Common myeloid progenitor, CD34-positive (primary cell): ENCODE results near the gene EFCAB6.

Source experiments
- CTCF ChIA-PET: fragments of 350-600 bp; sonication (Branson Sonifier 250); formaldehyde crosslinking; loops from one replicate; lab custom pipeline; 2021; ENCODE audit warnings: antibody characterized with exemption; lab: Charles Lee
- POLR2A ChIA-PET: fragments of 350-600 bp; sonication (Branson Sonifier 250); formaldehyde crosslinking; loops from one replicate; lab custom pipeline; 2021; ENCODE audit warnings: antibody characterized with exemption; lab: Charles Lee
- DNase-seq, 3 donors: peaks; one replicate each; pipeline versions ENCODE4 v3.0.0 to v3.0.0-alpha.2; 2013
- H3K27ac ChIP-seq, 2 experiments: 1 replicate in 1 of 2; 2 replicates in 1 of 2; pipeline ENCODE4 v1.7.0; 2013; ENCODE audit warnings: inconsistent platforms in 2 of 2, low read length in 2 of 2, mild to moderate bottlenecking in 2 of 2, low read depth in 1 of 2, moderate library complexity in 1 of 2; ENCODE audit not compliant: severe bottlenecking in 2 of 2, insufficient read depth in 1 of 2, poor library complexity in 1 of 2
- H3K27me3 ChIP-seq, 5 experiments: replicated peaks in 2 of 5; 1 replicate in 3 of 5; 2 replicates in 2 of 5; pipeline versions ENCODE4 v1.6.1 to v1.7.0; 2013; ENCODE audit warnings: low read length in 4 of 5, mild to moderate bottlenecking in 2 of 5, moderate library complexity in 2 of 5, inconsistent platforms in 1 of 5; ENCODE audit not compliant: insufficient read depth in 5 of 5, control insufficient read depth in 4 of 5
- H3K36me3 ChIP-seq, 4 experiments: 1 replicate in 2 of 4; 2 replicates in 2 of 4; pipeline versions ENCODE4 v1.6.1 to v1.7.0; 2013; ENCODE audit warnings: low read length in 3 of 4, control low read depth in 1 of 4, mild to moderate bottlenecking in 1 of 4; ENCODE audit not compliant: control insufficient read depth in 4 of 4, insufficient read depth in 4 of 4
- H3K4me1 ChIP-seq, 4 experiments: 1 replicate in 3 of 4; 2 replicates in 1 of 4; pipeline versions ENCODE4 v1.6.1 to v1.7.1; 2013; ENCODE audit warnings: low read length in 3 of 4, mild to moderate bottlenecking in 3 of 4, control low read depth in 1 of 4, inconsistent platforms in 1 of 4, moderate library complexity in 1 of 4; ENCODE audit not compliant: control insufficient read depth in 4 of 4, insufficient read depth in 4 of 4; ENCODE audit errors: control extremely low read depth in 1 of 4
- H3K4me3 ChIP-seq, 7 experiments: 1 replicate in 4 of 7; 2 replicates in 3 of 7; pipeline versions ENCODE4 v1.5.1 to v1.7.0; 2013; ENCODE audit warnings: mild to moderate bottlenecking in 7 of 7, low read length in 6 of 7, moderate library complexity in 6 of 7, inconsistent platforms in 2 of 7, low read depth in 2 of 7, control low read depth in 1 of 7; ENCODE audit not compliant: insufficient read depth in 4 of 7, control insufficient read depth in 1 of 7; ENCODE audit errors: extremely low read depth in 1 of 7
- H3K9me3 ChIP-seq, 5 experiments: 1 replicate in 4 of 5; 2 replicates in 1 of 5; pipeline versions ENCODE4 v1.6.1 to v1.7.1; 2013; ENCODE audit warnings: low read length in 4 of 5, mild to moderate bottlenecking in 2 of 5, inconsistent platforms in 1 of 5, low read depth in 1 of 5, moderate library complexity in 1 of 5; ENCODE audit not compliant: control insufficient read depth in 4 of 5, insufficient read depth in 2 of 5; ENCODE audit errors: control extremely low read depth in 1 of 5
- WGBS: methylation state at CpG from one replicate; pipeline ENCODE4 v1.1.5; 2013; ENCODE audit not compliant: insufficient coverage; 5-methylcytosine and 5-hydroxymethylcytosine counted together

EFCAB6 gene

DNA sequence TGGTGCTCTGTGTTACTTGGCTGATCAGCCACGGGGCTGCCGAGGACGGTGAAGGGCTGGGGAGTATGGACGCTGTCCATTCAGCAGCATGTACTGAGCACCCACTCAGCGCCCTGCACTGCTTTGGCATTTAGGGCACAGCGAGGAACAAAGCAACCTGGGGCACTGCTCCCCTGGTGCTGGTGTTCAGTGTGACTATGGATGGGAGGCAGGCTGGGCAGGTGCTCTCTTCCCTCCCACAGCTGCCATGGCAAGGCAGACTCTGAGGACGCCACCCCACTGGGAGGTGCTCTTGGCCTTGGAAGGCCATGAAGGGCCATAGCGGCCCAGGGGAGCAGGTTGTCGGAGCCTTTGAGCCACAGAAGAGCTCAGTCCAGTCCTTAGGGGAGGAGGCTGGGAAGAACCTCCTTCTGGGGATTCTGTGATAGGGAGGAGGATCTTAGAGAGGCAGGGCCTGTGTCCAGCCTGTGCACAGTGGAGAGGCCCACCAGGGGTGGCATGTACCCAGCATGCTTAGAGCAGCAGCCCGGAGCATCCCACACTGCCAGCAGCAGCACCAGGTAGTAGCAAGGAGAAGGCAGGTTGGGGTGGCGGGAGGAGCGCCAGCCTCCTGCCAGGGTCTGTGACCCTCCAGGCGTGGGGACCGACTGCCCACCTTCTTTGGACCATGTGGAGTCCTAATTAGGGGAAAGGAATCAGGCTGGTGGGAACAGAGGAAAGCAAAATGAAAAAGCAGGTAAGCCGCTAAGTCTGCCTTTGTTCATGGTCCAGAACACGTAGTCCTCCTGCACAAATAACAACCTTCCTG is 258.4 kb downstream of the EFCAB6 start:
- ChIA-PET POLR2A (no interaction called here), CTCF (no interaction called here)
- DNase-seq, result no peak
- H3K9me3 ChIP-seq, result peaks cover 0 to 6% (median 0%) of the 10 kb centered on the region in 5 experiments
- H3K4me1 ChIP-seq, result no peaks in the 10 kb centered on the region
- H3K36me3 ChIP-seq, result no peaks in the 10 kb centered on the region
- WGBS, result 95% methylated on average over 14 of the region's 16 CpGs
- H3K4me3 ChIP-seq, result no peak overlapping the region
- H3K27me3 ChIP-seq, result peaks cover 0 to 2% (median 0%) of the 10 kb centered on the region in 5 experiments
- no peak overlapping the region for H3K27ac ChIP-seq

DNA sequence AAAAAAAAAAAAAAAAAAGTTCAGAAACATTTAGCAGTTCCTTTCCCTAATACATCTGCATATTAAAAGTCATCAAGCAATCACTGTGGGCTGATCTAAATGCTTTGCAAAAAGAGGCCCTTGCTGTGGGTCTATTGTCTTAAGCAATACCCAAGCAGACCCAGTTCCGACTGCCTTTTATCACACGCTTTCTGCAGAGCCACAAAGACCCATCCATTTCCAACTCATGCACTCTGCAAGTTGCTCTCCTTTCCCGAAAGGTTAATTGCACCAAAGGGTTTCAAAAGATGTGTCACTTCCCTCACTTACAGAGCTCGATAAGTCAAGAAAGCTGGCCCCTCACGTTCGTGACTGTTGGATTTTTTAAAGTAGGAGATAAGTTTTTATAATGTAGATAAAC is 261.4 kb downstream of the EFCAB6 start:
- POLR2A ChIA-PET, result no interaction called here
- no peaks in the 10 kb centered on the region for H3K4me1 ChIP-seq
- 86% methylated on average over 5 of the region's 6 CpGs for WGBS
- DNase-seq, result no peak
- H3K27me3 ChIP-seq, result peaks cover 0 to 2% (median 0%) of the 10 kb centered on the region in 5 experiments
- H3K36me3 ChIP-seq, result no peaks in the 10 kb centered on the region
- peaks cover 0 to 1% (median 0%) of the 10 kb centered on the region in 5 experiments for H3K9me3 ChIP-seq
- no peak overlapping the region for H3K4me3 ChIP-seq
- no peak overlapping the region for H3K27ac ChIP-seq
- CTCF ChIA-PET, result no interaction called here

DNA sequence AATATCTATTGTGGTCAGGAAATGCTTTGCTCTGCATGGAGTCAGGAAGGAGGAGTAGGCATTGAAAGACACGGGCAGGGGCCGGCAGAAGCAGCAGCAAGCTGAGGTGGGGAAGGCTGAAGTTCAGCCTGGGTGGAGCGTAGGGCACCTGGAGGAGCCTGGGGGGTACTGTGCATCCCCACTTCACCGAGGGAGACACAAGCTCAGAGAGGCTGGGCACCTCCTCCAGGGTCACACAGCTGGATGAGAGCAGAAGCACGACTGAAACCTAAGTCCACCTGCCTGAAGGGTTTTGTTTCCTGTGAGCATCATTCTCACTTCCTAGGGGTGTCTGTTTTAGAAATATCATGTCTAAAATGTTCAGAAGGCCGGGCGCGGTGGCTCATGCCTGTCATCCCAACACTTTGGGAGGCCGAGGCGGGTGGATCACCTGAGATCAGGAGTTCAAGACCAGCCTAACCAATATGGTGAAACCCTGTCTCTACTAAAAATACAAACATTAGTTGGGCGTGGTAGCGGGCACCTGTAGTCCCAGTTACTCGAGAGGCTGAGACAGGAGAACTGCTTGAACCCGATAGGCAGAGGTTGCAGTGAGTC is 262.0 kb downstream of the EFCAB6 start:
- H3K4me1 ChIP-seq, result no peaks in the 10 kb centered on the region
- peaks cover 0 to 1% (median 0%) of the 10 kb centered on the region in 5 experiments for H3K9me3 ChIP-seq
- H3K27me3 ChIP-seq, result peaks cover 0 to 2% (median 0%) of the 10 kb centered on the region in 5 experiments
- no peak for DNase-seq
- 78% methylated on average over 14 of the region's 14 CpGs for WGBS
- POLR2A ChIA-PET, result no interaction called here
- no peak overlapping the region for H3K4me3 ChIP-seq
- H3K27ac ChIP-seq, result no peak overlapping the region
- CTCF ChIA-PET, result no interaction called here
- no peaks in the 10 kb centered on the region for H3K36me3 ChIP-seq

GRCh38 chr22:43546186-43546585 is 265.9 kb downstream of the EFCAB6 start:
- POLR2A ChIA-PET, result no interaction called here
- Histone ChIP-seq H3K9me3 (no peaks in the 10 kb centered on the region), H3K36me3 (no peaks in the 10 kb centered on the region), H3K27ac (no peak overlapping the region), H3K4me1 (no peaks in the 10 kb centered on the region), H3K27me3 (no peaks in the 10 kb centered on the region), H3K4me3 (no peak overlapping the region)
- DNase-seq, result peak in 1 of 3 donors; percentile 3
- CTCF ChIA-PET, result interaction anchor here (0.8 kb wide), 1 partner anchor 21 kb away, joined by 3 read pairs; no protein-coding TSS in a partner anchor
- WGBS, result 92% methylated on average over 2 of the region's 5 CpGs

DNA sequence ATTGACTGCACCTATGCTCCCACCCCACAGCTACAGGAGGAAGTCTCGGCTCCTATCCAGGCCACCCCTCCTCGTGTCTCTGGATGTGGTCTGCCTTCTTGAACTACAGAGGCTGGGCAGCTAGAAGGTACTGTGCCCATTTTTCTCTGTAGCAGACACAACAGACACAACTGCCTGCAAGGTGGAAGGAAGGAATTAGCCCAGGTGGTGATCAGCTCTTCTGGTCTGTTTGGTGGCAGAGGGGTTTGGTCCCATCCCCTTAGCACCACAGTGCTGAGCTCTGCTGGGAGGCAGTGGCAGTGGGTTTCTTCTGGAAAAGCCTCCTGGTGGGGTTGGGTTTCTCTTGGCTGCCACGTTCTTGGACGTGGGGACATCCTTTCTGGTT is 267.8 kb downstream of the EFCAB6 start:
- Histone ChIP-seq H3K9me3 (no peaks in the 10 kb centered on the region), H3K27ac (no peak overlapping the region), H3K36me3 (no peaks in the 10 kb centered on the region), H3K4me3 (no peak overlapping the region), H3K4me1 (no peaks in the 10 kb centered on the region), H3K27me3 (no peaks in the 10 kb centered on the region)
- WGBS, result 84% methylated on average over 4 of the region's 4 CpGs
- ChIA-PET POLR2A (no interaction called here), CTCF (no interaction called here)
- DNase-seq, result no peak

DNA sequence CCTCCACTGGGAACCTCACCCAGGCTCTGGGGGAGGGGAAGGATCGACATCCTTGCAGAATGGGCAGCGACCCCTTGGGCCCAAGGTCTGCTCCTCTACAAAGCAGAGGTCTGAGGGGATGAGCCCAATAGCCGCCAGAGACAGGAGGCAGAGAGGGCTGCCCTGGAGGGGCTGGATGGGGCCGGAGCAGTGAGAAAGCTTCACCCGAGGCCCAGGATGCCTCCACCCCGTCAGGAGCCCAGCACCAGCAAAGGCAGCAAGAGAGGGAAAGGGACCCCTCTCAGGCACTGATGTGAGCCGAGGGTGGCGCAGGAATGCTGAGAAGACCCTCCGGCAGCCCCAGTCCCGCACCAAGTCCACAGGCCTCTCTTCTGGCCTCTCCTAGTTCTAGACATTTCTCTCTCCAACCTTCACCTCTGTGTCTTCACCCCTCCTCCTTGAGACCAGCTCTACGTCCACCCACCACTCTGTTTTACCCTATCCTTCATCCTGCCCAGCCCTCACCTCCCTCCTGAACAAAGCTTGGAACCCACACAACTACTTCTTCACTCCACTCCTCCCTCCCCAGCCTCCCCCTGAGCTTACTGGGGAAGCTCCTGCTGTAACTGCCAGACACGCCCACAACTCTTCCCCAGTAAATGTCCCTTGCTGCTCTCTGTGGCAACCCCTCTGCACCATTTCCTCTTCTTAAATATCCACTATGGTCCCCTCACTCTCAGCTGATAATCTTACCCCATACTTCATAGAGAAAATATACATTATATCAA is 268.4 kb downstream of the EFCAB6 start:
- H3K27ac ChIP-seq, result no peak overlapping the region
- no peaks in the 10 kb centered on the region for H3K36me3 ChIP-seq
- no peaks in the 10 kb centered on the region for H3K4me1 ChIP-seq
- ChIA-PET POLR2A (no interaction called here), CTCF (no interaction called here)
- WGBS, result 95% methylated on average over 11 of the region's 12 CpGs
- no peak overlapping the region for H3K4me3 ChIP-seq
- H3K9me3 ChIP-seq, result no peaks in the 10 kb centered on the region
- H3K27me3 ChIP-seq, result no peaks in the 10 kb centered on the region
- DNase-seq, result no peak
